ENCODE results near the gene CCDC9.

- TF ChIP-seq CTCF (conservative IDR thresholded peaks at IDR 0.05 in 1 of 2, IDR thresholded peaks at IDR 0.05 in 1 of 2; ENCODE audit: extremely low read depth in 1 of 2, insufficient read depth in 1 of 2, low read depth in 1 of 2, low read length in 2 of 2) (no peak), EZH2 (IDR thresholded peaks at IDR 0.05; ENCODE audit: borderline replicate concordance, low read length) (no peak)
Observed at GRCh38 chr19:47253467-47253881, 2.9 kb upstream of the CCDC9 start.

Measured in mammary epithelial cell (primary cell).